ENCODE measurements around the gene AP2B1.

AP2B1 gene

GRCh38 chr17:35717475-35717874, 130.4 kb downstream of the AP2B1 start:
- H3K27ac ChIP-seq, result peak overlapping the region; percentile 30
- no peak for TF ChIP-seq CTCF (conservative IDR thresholded peaks at IDR 0.05)

- H3K27ac ChIP-seq, result no peak overlapping the region
- TF ChIP-seq CTCF (conservative IDR thresholded peaks at IDR 0.05), result no peak
Observed at GRCh38 chr17:35723735-35724134, 136.6 kb downstream of the AP2B1 start.

- no peak for TF ChIP-seq CTCF (conservative IDR thresholded peaks at IDR 0.05)
- H3K27ac ChIP-seq, result no peak overlapping the region
Observed at GRCh38 chr17:35725058-35725457, 137.9 kb downstream of the AP2B1 start.

GRCh38 chr17:35725802-35726126, 138.6 kb downstream of the AP2B1 start:
- no peak overlapping the region for H3K27ac ChIP-seq
- TF ChIP-seq CTCF (conservative IDR thresholded peaks at IDR 0.05), result no peak

- no peak overlapping the region for H3K27ac ChIP-seq
- TF ChIP-seq CTCF (conservative IDR thresholded peaks at IDR 0.05), result no peak
Observed at GRCh38 chr17:35726127-35726952, 139.2 kb downstream of the AP2B1 start.

- no peak for TF ChIP-seq CTCF (conservative IDR thresholded peaks at IDR 0.05)
Observed at GRCh38 chr17:35726953-35727460, 139.9 kb downstream of the AP2B1 start.

GRCh38 chr17:35727635-35728034, 140.5 kb downstream of the AP2B1 start:
- TF ChIP-seq CTCF (conservative IDR thresholded peaks at IDR 0.05), result no peak
- H3K27ac ChIP-seq, result no peak overlapping the region

More at GRCh38 chr17:35726953-35727460, 139.9 kb downstream of the AP2B1 start:
- H3K27ac ChIP-seq, result no peak overlapping the region

Measured in VCaP (cell line).